ENCODE results near the gene TNKS1BP1. TPM values are rescaled to one million over a fixed set of nuclear protein-coding genes. Genes with fewer than 3 reads are reported as not detected.

The TNKS1BP1 gene
- total RNA-seq, 1 donor from 2014 or later, result 122 TPM

- H3K4me3 Mint-ChIP-seq (ENCODE audit: unreplicated experiment), result no peak overlapping the region
- peaks cover 4% of the 10 kb centered on the region for H3K9me3 Mint-ChIP-seq (ENCODE audit: unreplicated experiment)
- H3K27me3 Mint-ChIP-seq (ENCODE audit: unreplicated experiment), result peaks cover 1% of the 10 kb centered on the region
- peaks cover 3% of the 10 kb centered on the region for H3K36me3 Mint-ChIP-seq (ENCODE audit: low read depth, unreplicated experiment)
- TF ChIP-seq CTCF (IDR thresholded peaks at IDR 0.05; ENCODE audit: unreplicated experiment), result no peak
- DNase-seq (ENCODE audit: low spot score), result no peak
- H3K4me1 Mint-ChIP-seq (ENCODE audit: unreplicated experiment), result peaks cover 23% of the 10 kb centered on the region
- no peak overlapping the region for H3K27ac Mint-ChIP-seq (ENCODE audit: unreplicated experiment)
Measured at GRCh38 chr11:57273448-57274058, 51.2 kb downstream of the TNKS1BP1 start.

GRCh38 chr11:57269571-57270021 lies 55.2 kb downstream of the TNKS1BP1 start:
- H3K27me3 Mint-ChIP-seq (ENCODE audit: unreplicated experiment), result peaks cover 1% of the 10 kb centered on the region
- no peaks in the 10 kb centered on the region for H3K4me1 Mint-ChIP-seq (ENCODE audit: unreplicated experiment)
- peaks cover 5% of the 10 kb centered on the region for H3K36me3 Mint-ChIP-seq (ENCODE audit: low read depth, unreplicated experiment)
- H3K27ac Mint-ChIP-seq (ENCODE audit: unreplicated experiment), result no peak overlapping the region
- peaks cover 4% of the 10 kb centered on the region for H3K9me3 Mint-ChIP-seq (ENCODE audit: unreplicated experiment)
- DNase-seq (ENCODE audit: low spot score), result no peak
- TF ChIP-seq CTCF (IDR thresholded peaks at IDR 0.05; ENCODE audit: unreplicated experiment), result no peak
- H3K4me3 Mint-ChIP-seq (ENCODE audit: unreplicated experiment), result no peak overlapping the region

- H3K9me3 Mint-ChIP-seq (ENCODE audit: unreplicated experiment), result no peaks in the 10 kb centered on the region
- DNase-seq (ENCODE audit: low spot score), result no peak
- no peak overlapping the region for H3K27ac Mint-ChIP-seq (ENCODE audit: unreplicated experiment)
- TF ChIP-seq CTCF (IDR thresholded peaks at IDR 0.05; ENCODE audit: unreplicated experiment), result no peak
- peaks cover 3% of the 10 kb centered on the region for H3K27me3 Mint-ChIP-seq (ENCODE audit: unreplicated experiment)
- peaks cover 8% of the 10 kb centered on the region for H3K4me1 Mint-ChIP-seq (ENCODE audit: unreplicated experiment)
- peaks cover 3% of the 10 kb centered on the region for H3K36me3 Mint-ChIP-seq (ENCODE audit: low read depth, unreplicated experiment)
- H3K4me3 Mint-ChIP-seq (ENCODE audit: unreplicated experiment), result no peak overlapping the region
Measured at GRCh38 chr11:57266157-57266556, 58.6 kb downstream of the TNKS1BP1 start.

GRCh38 chr11:57263351-57263750 lies 61.4 kb downstream of the TNKS1BP1 start:
- Mint-ChIP-seq H3K4me1 (ENCODE audit: unreplicated experiment) (peaks cover 8% of the 10 kb centered on the region), H3K4me3 (ENCODE audit: unreplicated experiment) (no peak overlapping the region), H3K9me3 (ENCODE audit: unreplicated experiment) (no peaks in the 10 kb centered on the region), H3K36me3 (ENCODE audit: low read depth, unreplicated experiment) (peaks cover 3% of the 10 kb centered on the region), H3K27me3 (ENCODE audit: unreplicated experiment) (peaks cover 2% of the 10 kb centered on the region), H3K27ac (ENCODE audit: unreplicated experiment) (no peak overlapping the region)
- DNase-seq (ENCODE audit: low spot score), result no peak
- TF ChIP-seq CTCF (IDR thresholded peaks at IDR 0.05; ENCODE audit: unreplicated experiment), result no peak

GRCh38 chr11:57262157-57262556 lies 62.6 kb downstream of the TNKS1BP1 start:
- Mint-ChIP-seq H3K4me1 (ENCODE audit: unreplicated experiment) (peaks cover 8% of the 10 kb centered on the region), H3K9me3 (ENCODE audit: unreplicated experiment) (no peaks in the 10 kb centered on the region), H3K27me3 (ENCODE audit: unreplicated experiment) (peaks cover 2% of the 10 kb centered on the region), H3K27ac (ENCODE audit: unreplicated experiment) (no peak overlapping the region), H3K36me3 (ENCODE audit: low read depth, unreplicated experiment) (peaks cover 3% of the 10 kb centered on the region), H3K4me3 (ENCODE audit: unreplicated experiment) (no peak overlapping the region)
- no peak for DNase-seq (ENCODE audit: low spot score)
- no peak for TF ChIP-seq CTCF (IDR thresholded peaks at IDR 0.05; ENCODE audit: unreplicated experiment)

Data from endothelial cell (in vitro differentiated cells).